Tongue (tissue), 2 donors: Measurements from ENCODE around the gene KRTAP2-1. TPM values are rescaled to one million over a fixed set of nuclear protein-coding genes. Genes with fewer than 3 reads are reported as not detected.
"Not testable (repeated sequence)": the region's sequence is repeated elsewhere in the genome, so short reads cannot be mapped to it uniquely, and the experiment has no call there.

Source experiments
- DNase-seq: peaks from one replicate; pipeline ENCODE4 v3.0.0-alpha.2; 2015
- total RNA-seq: library from RNA; depleted of rRNA; stranded (reverse); fragments of >200 nt; gene quantifications from one replicate; pipeline ENCODE4 v1.2.3, GENCODE V29; 2014

Gene KRTAP2-1
- total RNA-seq, 1 donor from 2014 or later, result not detected

DNA sequence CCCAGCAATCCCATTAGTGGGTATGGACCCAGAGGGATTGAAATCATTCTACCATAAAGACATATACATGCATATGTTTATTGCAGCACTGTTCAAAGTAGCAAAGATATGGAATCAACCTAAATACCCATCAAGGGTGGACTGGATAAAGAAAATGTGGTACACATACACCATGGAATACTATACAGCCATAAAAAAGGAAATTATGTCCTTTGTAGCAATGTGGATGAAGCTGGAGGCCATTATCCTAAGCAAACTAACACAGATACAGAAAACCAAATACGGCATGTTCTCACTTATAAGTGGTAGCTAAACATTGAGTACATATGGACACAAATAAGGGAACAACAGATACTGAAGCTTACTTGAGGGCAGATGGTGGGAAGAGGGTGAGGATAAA lies 10.4 kb upstream of the KRTAP2-1 start:
- no peak for DNase-seq

DNA sequence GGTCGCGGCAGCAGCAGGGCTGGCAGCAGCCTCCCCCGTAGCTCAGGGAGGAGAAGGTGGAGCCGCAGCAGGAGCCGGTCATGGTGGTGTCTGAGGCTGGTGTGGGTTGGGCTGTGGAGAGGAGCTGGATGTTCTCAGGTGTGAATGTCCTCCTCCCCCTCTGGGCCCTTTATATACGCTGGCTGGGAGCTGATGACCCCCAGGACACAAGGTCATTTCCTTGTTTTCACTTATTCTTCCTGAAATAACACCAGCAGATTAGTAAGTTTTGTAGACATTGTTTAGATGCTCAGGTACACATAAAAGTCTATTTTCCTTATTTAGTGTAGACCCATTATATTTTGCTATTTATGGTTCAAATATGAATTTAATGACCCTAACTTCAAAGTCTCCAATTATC lies 8.0 kb upstream of the KRTAP2-1 start, which contains the start of gene KRTAP2-2:
TSS of gene KRTAP2-2 (minus strand) at position 101 of the 400 bp plus-strand sequence. CDS start at position 82, 19 bp downstream.
- not testable (repeated sequence) for DNase-seq

- not testable (repeated sequence) for DNase-seq
Measured at GRCh38 chr17:41054556-41054955, 7.4 kb upstream of the KRTAP2-1 start.

- DNase-seq, result no peak
Measured at GRCh38 chr17:41054025-41054424, 6.9 kb upstream of the KRTAP2-1 start.

DNA sequence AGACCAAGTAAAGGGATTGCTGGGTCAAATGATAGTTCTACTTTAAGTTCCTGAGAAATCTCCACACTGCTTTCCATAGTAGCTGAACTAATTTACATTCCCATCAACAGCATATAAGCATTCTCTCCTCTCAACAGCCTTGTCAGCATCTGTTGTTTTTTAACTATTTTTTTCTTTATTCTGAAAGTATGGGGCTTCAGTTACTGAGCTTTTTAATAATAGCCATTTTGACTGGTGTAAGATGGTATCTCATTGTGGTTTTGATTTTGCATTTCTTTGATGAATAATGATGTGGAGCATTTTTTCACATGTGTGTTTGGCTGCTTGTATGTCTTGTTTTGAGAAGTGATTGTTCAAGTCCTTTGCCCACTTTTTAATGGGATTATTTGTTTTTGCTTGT lies 5.5 kb upstream of the KRTAP2-1 start:
- no peak for DNase-seq

- DNase-seq, result no peak
Measured at GRCh38 chr17:41049110-41049509, 2.0 kb upstream of the KRTAP2-1 start.

GRCh38 chr17:41048441-41048840 lies 1.3 kb upstream of the KRTAP2-1 start:
- no peak for DNase-seq

DNA sequence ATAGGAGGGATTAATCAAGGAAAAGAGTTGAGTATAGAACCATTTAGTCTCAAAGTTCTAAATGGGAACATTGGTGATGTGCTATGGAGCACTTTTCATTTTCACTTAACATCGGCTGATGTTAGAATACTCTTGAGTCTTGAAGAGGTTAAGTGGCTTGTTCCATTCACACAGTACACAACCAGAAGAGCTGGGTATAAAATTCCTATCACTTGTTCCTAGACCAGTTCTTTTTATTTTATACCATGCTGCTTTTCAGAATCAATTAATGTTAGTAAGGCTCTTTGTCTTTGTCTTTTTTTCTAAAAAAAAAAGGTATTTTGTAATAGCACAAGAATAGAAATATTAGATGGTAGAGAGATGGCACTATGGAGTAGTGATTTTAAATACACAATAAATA lies 4.2 kb downstream of the KRTAP2-1 start:
- no peak for DNase-seq

- DNase-seq, result peak; percentile 86
Measured at GRCh38 chr17:41040783-41041571, 6.1 kb downstream of the KRTAP2-1 start, which contains the start of gene KRTAP1-1. KRTAP1-1 (minus strand) TSS chr17:41041450; CDS start chr17:41041397, 53 bp downstream.

DNA sequence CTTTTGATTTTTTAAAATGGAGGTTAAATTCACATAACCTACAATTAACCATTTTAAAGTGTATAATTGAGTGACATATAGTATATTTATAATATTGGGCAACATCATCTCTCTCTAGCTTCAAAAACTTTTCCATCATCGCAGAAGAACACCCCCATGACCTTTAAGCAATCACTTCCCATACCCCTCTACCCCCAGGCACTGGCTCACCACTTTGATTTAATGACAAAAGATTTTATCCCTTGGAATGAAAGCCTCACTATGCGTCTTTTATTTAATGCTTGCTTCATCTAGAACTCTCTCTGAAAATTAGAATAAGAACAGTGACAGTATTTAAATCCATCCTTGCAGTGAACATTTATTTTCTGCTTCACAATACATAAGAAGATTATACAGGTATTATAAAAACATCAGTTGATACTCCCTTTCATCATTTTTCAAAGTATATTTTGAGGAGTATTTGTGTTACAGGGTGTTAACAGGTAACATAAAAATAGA lies 9.2 kb downstream of the KRTAP2-1 start:
- no peak for DNase-seq

- peak; percentile 74 for DNase-seq
Measured at GRCh38 chr17:41034346-41034935, 12.7 kb downstream of the KRTAP2-1 start, which contains the start of gene KRTAP1-3. KRTAP1-3 (minus strand) TSS chr17:41034874; CDS start chr17:41034821, 53 bp downstream.

DNA sequence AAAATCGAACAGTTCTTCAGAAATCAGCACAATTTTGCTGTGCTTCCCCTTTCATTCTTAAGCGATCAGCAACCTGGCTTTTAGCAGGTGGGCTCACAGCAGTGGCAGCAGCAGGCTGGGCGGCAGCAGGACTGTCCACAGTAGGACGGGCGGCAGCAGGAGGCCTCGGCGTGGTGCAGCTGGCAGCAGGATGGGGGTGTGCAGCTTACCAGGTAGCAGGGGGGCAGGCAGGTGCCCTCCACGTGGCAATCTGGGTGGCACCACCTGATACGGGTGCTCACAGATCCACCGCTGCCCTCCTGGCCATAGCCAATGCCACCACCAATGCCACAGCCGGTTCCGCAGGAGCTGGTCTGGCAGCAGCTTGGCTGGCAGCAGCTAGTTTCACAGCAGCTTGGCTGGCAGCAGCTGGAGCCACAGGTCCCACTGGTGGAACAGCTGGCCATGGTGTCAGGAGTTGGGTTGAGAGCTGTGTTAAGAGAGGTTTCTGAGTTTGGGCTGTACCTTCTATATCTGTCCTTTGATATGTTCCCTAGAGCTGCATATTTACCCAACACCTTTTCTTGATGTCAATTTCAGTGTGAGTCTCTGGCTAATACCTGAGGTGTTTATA lies 17.4 kb downstream of the KRTAP2-1 start, which contains the start of gene KRTAP1-4:
TSS of gene KRTAP1-4 (minus strand) at position 563 of the 613 bp plus-strand sequence. CDS start at position 446, 117 bp downstream.
- DNase-seq, result no peak

DNA sequence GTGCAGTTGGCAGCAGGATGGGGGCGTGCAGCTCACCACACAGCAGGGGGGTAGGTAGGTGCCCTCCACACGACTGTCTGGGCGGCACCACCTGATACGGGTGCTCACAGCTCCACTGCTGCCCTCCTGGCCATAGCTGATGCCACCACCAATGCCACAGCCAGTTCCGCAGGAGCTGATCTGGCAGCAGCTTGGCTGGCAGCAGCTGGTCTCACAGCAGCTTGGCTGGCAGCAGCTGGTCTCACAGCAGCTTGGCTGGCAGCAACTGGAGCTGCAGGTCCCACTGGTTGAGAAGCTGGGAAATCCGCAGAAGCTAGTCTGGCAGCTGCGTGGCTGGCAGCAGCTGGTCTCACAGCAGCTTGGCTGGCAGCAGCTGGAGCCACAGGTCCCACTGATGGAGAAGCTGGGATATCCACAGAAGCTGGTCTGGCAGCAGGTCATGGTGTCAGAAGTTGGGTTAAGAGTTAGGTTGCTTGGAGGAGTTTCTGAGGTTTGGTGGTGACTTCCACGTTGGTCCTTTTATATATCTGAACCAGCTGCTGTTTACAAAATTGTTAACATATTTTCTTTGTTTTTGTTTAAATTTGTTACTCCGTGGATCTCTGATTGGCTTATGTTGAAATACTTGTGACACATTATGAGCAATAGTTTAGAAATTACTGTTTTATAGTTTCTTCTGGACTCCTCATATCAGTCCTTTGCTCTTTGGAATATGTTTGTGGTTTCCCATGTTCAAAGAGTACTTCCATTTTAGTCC lies 20.2 kb downstream of the KRTAP2-1 start, which contains the start of gene KRTAP1-5:
TSS of gene KRTAP1-5 (minus strand) at position 494 of the 757 bp plus-strand sequence. CDS start at position 441, 53 bp downstream.
- peak; percentile 77 for DNase-seq

DNA sequence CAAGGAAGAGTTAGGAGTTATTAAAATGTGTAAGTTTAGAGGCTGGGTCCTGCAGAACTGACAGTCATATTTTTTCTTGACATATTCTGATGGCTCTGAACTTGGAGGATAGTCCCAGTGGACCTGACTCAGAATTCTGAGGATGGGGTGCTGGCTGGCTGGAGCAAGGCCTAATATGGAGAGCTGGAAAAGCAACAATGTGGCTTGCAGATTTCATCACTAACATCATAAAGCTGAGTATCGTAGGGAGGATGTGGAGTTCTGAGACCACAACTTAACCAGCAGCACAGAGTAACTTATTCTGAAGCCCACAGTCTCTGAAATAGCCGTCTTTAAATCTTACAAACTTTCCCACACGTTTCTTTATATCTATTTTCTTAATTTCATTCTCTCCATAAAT lies 22.4 kb downstream of the KRTAP2-1 start:
- no peak for DNase-seq

DNA sequence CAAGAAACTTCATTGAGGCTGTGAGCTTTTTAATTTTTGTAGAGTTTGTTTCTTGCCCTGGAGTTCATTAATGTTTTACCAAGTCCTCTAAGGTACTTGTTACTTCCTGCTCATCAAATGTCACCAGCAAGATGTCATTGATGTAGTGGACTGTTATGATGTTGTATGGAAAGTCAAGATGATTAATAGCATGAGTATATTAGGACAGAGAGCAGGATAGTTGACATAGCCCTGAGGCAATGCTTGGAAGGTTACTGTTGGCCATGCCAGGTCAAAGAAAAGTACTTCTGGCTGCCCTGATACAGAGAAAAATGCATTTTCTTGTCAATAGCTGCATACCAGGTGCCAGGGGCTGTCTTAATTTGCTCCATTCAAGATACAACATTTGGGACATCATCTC lies 26.8 kb downstream of the KRTAP2-1 start:
- no peak for DNase-seq

- DNase-seq, result no peak
Measured at GRCh38 chr17:41019415-41019814, 27.7 kb downstream of the KRTAP2-1 start.

DNA sequence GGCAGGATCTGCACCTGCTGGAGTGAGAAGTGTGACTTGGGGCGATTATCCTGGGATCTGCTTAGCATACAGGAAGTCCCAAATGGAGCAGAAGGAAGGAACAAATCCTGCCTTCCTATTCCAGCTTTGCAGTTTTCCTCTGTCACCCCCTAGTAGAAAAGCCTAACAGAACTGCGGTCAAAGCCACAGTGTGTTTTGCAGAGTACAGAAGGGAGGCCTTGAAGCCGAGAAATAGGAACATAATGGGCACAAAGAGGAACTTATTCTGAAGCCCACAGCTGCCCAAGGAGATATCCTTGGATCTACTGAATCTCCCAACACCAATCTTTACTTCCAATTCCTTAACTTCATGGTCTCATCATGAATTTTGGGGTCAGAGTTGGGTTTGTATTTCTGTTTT lies 28.6 kb downstream of the KRTAP2-1 start:
- no peak for DNase-seq

GRCh38 chr17:41016578-41017215 lies 30.4 kb downstream of the KRTAP2-1 start:
- DNase-seq, result no peak

DNA sequence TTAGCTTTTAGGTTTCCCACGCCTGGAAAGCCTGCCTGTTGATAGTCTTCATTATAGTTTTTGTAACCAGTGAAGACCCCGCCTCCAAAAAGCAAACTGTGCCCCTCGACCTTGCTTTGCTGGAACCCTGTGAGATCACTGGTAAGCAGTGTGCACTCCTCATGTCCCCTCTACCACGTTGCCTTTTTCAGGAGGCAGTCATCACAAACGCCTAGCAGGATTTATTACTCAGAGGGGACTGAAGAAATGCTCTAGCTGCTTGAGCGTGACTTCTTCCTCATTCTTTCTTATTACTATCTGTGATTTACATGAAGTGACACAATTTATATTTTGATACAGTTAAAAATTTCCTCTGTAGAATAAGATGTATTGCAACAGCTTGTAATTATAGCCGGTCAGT lies 31.7 kb downstream of the KRTAP2-1 start:
- DNase-seq, result no peak

DNA sequence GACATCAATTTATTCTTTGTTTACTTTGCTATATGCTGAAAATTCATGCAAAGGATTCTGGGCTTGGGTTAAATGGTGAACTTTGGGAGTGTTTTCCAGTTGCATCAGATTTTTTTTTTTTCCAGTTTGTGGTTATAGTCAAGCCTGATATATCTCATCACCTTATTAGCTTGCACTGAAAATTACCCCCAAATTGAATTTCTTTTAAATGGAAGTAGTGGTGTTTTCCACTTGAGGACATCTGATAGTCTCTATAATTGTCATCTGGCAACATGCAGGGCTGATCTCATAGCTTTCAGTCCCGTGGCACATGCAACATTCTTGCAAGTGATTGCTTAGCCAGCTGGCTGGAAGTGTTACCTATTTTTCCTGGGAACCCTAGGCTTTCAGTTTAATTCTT lies 33.5 kb downstream of the KRTAP2-1 start:
- DNase-seq, result peak; percentile 73

GRCh38 chr17:41013181-41013580 lies 33.9 kb downstream of the KRTAP2-1 start:
- DNase-seq, result no peak
